NCI-H82 (cell line): ENCODE measurements around the gene FAM72C.
"Not testable (repeated sequence)": the region's sequence is repeated elsewhere in the genome, so short reads cannot be mapped to it uniquely, and the experiment has no call there.

Experiments used
- DNase-seq: peaks from one replicate; lab custom pipeline; 2025; lab: John Stamatoyannopoulos, UW

The FAM72C gene

DNA sequence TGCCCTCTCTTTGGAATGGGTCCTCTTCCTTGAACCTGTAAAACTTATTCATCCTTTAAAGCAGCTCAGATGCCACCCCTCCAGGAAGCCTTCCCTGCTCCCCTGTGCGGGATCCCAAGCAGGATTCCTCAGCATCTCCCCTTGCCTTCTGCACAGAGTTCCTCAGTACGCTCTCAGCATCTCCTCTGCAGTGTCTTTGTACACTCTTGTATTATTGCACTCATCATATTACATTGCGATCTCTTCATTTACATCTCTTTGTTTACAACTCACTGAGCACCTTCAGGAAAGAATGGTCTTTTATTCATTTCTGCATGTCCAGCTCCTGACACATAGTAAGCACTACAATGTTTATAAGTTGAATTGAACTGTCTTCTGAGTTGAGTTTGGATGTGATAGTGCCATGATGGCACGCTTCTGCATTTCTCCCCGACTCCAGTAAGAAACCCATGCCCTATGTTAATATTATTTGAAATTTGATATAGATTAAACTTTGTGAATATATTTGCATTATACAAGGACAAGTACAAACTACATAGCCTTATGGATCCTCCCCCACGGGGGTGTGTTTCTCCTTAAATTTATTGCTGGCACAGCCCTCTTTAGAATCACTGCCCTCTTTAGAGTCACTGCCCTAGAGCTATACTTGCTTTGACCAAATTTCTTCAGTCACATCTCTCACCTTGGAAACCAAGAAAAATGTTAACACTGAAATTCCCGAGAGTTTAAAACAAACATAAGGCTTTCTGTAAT lies 13.1 kb upstream of the FAM72C start:
- not testable (repeated sequence) for DNase-seq

- DNase-seq = not testable (repeated sequence)
Measured at GRCh38 chr1:143974416-143974815, 2.6 kb upstream of the FAM72C start.

DNA sequence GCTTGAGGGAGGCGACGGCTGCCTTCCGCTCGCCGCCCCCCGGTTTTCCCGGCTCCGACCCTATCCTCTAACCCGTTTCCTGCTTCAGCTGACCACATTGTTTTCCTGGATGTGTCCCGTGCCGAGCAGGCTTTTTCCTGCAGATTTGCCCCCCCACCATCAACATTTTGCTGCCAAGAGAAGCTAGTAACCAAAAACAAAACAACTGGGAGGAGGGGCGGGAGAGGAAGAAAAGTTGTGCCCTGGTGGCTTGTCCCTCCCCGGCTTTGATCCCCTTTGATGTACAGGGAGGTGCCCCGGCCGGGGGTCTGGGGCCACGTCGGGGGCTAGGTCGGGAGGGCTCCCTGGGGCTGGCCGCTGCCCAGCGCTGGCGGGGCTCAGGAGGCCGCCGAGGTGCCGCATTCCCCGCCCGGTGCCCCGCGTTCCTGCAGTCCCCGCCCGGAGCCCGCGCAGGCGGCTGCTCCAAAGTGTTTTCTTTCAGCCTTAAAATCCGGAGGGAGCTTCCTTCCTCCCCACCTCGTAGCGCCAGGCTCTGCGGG lies 2.2 kb upstream of the FAM72C start:
- not testable (repeated sequence) for DNase-seq

- DNase-seq = not testable (repeated sequence)
Measured at GRCh38 chr1:143972753-143973326, 1.1 kb upstream of the FAM72C start.

DNA sequence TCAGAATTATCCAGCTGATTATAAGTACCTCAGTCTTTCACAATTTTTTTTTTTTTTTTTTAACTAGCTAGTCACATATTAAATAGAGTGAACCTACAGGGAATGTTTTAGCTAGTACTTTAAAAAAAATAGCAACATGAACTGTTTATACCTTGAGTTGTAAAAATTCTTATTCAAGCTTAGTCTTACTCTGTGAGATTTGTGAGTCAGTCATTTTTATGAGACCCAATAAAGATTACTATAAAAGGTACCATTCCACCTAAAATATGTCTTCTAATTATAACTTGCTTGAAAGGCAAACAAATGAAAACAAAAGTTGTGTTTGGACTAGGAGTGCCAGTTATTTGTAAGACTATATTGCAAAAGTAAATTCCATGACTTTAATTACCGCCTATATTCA lies 5.9 kb downstream of the FAM72C start:
- DNase-seq = not testable (repeated sequence)

- not testable (repeated sequence) for DNase-seq
Measured at GRCh38 chr1:143964294-143964693, 7.5 kb downstream of the FAM72C start.

- not testable (repeated sequence) for DNase-seq
Measured at GRCh38 chr1:143955930-143956329, 15.9 kb downstream of the FAM72C start.

DNA sequence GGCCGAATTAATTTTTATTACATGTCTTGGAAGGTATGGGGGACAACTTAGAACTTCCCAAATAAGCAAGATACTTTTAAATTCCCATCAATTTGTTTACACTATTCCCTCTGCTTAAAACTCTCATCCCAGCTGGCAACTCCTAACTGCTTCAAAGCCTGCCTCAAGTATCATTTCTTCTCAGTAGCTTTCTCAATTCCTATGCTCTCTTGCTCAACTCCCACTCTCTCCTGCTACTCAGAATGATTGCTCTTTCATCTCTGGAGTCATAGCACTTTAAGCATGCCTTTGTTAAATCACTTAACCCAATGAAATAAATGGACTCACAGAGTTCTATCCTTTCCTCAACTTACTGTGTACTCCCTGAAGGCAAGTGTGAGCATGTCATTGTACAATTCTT lies 18.9 kb downstream of the FAM72C start:
- DNase-seq = not testable (repeated sequence)

GRCh38 chr1:143951485-143952391 lies 20.0 kb downstream of the FAM72C start:
- not testable (repeated sequence) for DNase-seq

- not testable (repeated sequence) for DNase-seq
Measured at GRCh38 chr1:143947749-143948148, 24.0 kb downstream of the FAM72C start.

DNA sequence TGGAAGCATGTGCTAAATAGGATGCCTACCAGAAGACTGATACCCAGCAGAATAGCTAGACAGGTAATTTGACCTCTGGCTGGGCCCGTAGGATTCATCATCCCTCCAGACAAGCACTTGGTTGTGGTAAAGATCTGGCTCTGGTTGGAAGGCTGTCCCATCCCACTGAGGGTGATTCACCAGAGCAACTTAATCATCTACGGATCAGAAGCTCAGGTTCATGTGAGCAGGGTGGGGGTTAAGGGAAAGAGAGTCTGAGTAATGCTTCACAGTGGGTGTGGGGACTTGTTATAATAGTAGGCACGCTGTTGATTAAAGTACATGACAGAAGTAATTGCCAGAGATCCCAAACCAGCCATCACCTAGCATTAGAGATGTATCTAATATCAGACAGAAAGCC lies 26.5 kb downstream of the FAM72C start:
- DNase-seq = not testable (repeated sequence)

DNA sequence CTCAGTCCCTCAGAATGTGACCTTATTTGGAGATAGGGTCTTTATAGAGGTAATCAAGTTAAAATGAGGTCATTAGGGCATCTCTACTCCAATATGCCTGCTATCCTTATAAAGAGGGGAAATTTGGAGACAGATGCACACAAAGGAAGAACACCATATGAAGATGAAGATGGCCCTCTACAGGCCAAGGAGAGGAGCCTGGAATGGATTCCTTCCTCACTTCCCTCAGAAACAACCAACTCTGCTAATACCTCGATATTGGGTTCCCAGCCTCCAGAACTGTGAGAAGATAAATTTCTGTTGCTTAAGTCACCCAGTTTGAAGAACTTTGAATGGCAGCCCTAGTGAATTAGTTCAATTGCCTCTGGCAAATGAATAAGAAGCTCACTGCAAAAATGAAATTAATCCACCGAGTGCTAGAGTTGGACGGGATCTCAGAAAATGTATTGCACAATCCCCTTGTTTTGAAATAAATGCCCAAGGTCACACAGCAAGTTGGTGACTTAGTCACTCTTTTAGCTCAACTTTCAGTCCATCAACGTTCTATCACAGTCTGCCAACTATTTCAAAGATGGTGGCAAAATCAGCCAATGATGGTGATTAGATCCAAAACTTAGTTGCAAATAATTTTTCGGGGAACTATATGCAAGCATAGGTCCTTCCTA lies 27.1 kb downstream of the FAM72C start:
- DNase-seq = not testable (repeated sequence)

DNA sequence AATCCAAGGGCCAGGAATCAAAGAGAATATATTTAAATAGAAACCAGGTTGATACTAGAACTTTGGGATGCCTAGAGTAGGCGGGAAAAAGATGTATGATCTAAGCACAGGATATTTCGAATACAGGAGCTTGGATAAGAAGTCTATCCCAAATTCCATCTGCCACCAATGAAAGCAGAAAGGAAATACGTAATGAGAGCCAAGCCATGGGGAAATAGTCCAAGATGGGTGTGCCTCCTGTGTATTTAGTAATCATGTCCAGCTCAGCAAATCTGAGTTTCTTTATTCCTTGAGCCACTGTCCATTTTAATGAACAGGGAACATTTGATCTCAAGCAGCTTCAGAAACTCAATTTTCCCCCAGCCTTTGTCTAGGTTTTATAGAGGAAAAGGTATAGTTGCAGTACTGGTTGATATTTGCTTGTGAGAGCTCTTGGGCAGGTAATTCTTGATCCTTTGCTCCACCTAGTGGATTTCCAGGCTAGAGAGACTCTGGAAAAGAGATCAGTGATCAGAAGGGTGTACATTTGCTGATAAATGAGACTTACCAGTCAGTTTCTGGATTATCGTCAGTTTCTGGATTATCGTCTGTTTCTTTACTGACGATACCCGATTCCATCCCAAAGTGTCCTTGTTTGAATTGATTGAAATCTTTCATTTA lies 28.3 kb downstream of the FAM72C start:
- DNase-seq = not testable (repeated sequence)

DNA sequence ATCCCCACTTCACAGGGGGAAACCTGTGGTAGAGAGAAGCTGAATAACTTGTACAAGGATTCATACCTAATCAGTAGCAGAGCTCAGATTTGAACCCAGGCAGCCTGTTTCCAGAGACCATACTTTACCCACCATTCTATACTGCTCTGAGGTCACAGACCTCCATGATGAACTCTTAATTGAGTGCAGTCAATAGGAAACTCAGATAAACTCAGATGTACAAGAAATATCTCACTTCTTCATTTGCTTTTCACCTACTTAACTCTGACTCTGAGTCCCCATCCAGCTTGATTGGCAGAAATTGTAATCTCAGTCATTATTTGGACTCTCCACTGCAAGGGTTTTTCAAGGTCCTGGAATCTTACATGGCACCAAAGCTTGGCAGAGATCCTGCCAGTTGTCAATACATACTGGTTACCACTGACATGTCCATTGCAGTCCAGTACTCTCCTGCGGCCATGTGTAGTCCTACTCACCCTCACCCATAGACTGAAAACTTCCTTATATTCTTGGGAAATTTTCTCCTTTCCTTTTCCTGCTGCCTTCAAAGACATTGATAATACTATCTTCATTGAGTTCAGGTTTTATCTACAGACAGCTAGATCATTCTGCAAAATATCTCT lies 29.4 kb downstream of the FAM72C start:
- DNase-seq = not testable (repeated sequence)

- DNase-seq = not testable (repeated sequence)
Measured at GRCh38 chr1:143939666-143940065, 32.1 kb downstream of the FAM72C start.

GRCh38 chr1:143938922-143939321 lies 32.9 kb downstream of the FAM72C start:
- DNase-seq = not testable (repeated sequence)

DNA sequence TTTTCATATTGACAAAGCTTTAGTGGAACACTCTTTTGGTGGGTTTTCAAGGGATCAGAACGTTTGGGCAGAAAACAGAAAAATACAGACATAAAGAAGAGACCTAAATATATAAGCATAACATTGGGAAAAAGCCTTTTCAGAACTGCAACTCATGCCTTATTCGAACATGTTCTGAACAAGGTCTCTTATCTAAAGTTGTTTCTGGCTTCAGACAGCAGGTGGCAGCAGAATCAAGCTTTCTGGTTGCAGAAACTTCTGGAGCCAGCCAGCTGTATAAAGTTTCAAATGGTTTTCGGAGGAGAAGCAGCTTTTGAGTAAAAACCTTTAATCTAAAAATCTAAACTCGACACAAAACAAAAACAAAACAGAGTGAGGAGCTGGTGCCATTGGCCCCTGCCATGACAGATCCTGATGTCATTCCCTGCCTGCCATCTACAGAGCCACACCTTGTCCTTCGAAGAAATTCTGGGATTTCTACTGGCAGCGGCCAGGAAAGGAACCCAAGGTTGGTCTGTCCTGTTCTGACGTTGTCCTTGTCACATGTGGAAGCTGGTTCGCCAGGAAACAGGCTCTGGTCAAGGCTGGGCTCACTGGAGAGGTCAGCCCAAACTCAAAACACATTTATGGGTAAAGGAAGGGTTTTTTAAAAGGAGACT lies 35.2 kb downstream of the FAM72C start:
- peak; percentile 47 for DNase-seq

GRCh38 chr1:143919127-143919526 lies 52.7 kb downstream of the FAM72C start:
- DNase-seq = not testable (repeated sequence)

DNA sequence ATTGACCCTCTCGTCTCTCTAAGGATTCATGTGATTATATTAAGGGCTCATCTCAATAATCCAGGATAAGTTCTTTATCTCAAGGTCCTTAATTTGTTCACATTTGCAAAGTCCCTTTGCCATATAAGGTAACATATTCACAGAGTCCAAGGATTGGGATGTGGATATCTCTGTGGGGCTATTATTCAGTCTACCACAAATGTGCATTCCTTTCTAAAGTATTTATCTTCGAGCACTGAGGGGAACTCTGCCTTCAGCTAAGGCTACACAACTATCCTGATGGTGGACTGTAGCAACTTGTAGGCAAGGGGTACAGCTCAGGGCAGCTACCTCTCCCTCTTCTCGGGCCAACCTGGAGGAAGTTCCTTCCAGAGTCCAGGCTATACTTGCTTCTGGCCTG lies 53.2 kb downstream of the FAM72C start:
- DNase-seq = not testable (repeated sequence)

- DNase-seq = not testable (repeated sequence)
Measured at GRCh38 chr1:143913705-143914104, 58.1 kb downstream of the FAM72C start.
